Fibroblast of gingiva (primary cell): ENCODE data around the gene CAPN5.

Source experiments
- DNase-seq: peaks from one replicate; pipeline ENCODE4 v3.0.0-alpha.2; 2011; ENCODE audit warnings: low read depth

The CAPN5 gene

GRCh38 chr11:77173494-77173893, 106.7 kb downstream of the CAPN5 start:
- no peak for DNase-seq

- DNase-seq = no peak
Measured at GRCh38 chr11:77174559-77174958, 107.8 kb downstream of the CAPN5 start.

GRCh38 chr11:77175021-77175842, 108.5 kb downstream of the CAPN5 start:
- no peak for DNase-seq
